HEK293 (cell line): ENCODE measurements around the gene STIM1.
A peak's percentile ranks its signal among the peaks of the same experiment; 100 is the strongest.

ENCODE experiments used
- CTCF ChIA-PET: fragments of 350-600 bp; formaldehyde crosslinking; extraction: SDS; loops from one replicate; lab custom pipeline; 2021; ENCODE audit warnings: antibody characterized with exemption; lab: Yijun Ruan, JAX
- POLR2A ChIA-PET: fragments of 300-600 bp; formaldehyde crosslinking; extraction: SDS; loops from one replicate; lab custom pipeline; 2020; ENCODE audit warnings: antibody characterized with exemption, inconsistent platforms; lab: Yijun Ruan, JAX
- H3K27ac ChIP-seq: fragments of 200-500 bp; sonication (Bioruptor generic); 2 replicates; pipeline ENCODE4 v1.5.1; 2014; ENCODE audit warnings: low read depth, low read length, control low read depth, inconsistent platforms; ENCODE audit errors: extremely low read depth
- H3K36me3 ChIP-seq, 2 experiments: fragments of 200-500 bp in 1 of 2; sonication (Bioruptor generic) in 1 of 2; 1 replicate in 1 of 2; 2 replicates in 1 of 2; pipeline ENCODE4 v1.5.1; 2014 to 2017; ENCODE audit warnings: inconsistent platforms in 2 of 2, low read length in 2 of 2; ENCODE audit not compliant: control insufficient read depth in 2 of 2, insufficient read depth in 1 of 2
- H3K4me1 ChIP-seq: fragments of 200-500 bp; sonication (Bioruptor generic); 2 replicates; pipeline ENCODE4 v1.5.1; 2014; ENCODE audit warnings: mild to moderate bottlenecking, low read length, inconsistent platforms; ENCODE audit not compliant: control insufficient read depth, insufficient read depth
- H3K4me3 ChIP-seq: 2 replicates; pipeline ENCODE4 v1.5.1; 2011; ENCODE audit warnings: low read depth, mild to moderate bottlenecking, control low read depth, low read length, moderate library complexity
- H3K9me3 ChIP-seq: fragments of 200-500 bp; sonication (Bioruptor generic); 2 replicates; pipeline ENCODE4 v1.5.1; 2014; ENCODE audit warnings: low read depth, low read length, inconsistent platforms; ENCODE audit not compliant: control insufficient read depth, insufficient read depth
- IKZF3 ChIP-seq: fragments of 450-650 bp; IDR thresholded peaks from 2 replicates; pipeline ENCODE4 v1.5.0; 2018; ENCODE audit warnings: missing biosample characterization, mild to moderate bottlenecking, missing genetic modification characterization, moderate library complexity
- OSR2 ChIP-seq: fragments of 450-650 bp; formaldehyde crosslinking; IDR thresholded peaks from 2 replicates; pipeline ENCODE4 v1.5.1; 2016; ENCODE audit warnings: missing biosample characterization, missing genetic modification characterization
- PRDM6 ChIP-seq: fragments of 450-650 bp; formaldehyde crosslinking; IDR thresholded peaks from 2 replicates; pipeline ENCODE4 v1.5.1; 2017; ENCODE audit warnings: missing biosample characterization, missing genetic modification characterization
- SETDB1 ChIP-seq: IDR thresholded peaks from one replicate; pipeline ENCODE4 v1.6.1; 2017; ENCODE audit warnings: mild to moderate bottlenecking, low read length, moderate library complexity, mixed read lengths; ENCODE audit not compliant: insufficient read length
- SP7 ChIP-seq: fragments of 450-650 bp; formaldehyde crosslinking; IDR thresholded peaks from 2 replicates; pipeline ENCODE4 v1.5.1; 2016; ENCODE audit warnings: missing biosample characterization, missing genetic modification characterization
- ZNF350 ChIP-seq: fragments of 450-650 bp; formaldehyde crosslinking; IDR thresholded peaks from 2 replicates; pipeline ENCODE4 v1.5.0; 2017; ENCODE audit warnings: missing biosample characterization, mild to moderate bottlenecking, missing genetic modification characterization
- ZNF426 ChIP-seq: fragments of 450-650 bp; formaldehyde crosslinking; IDR thresholded peaks from 2 replicates; pipeline ENCODE4 v1.5.1; 2017; ENCODE audit warnings: missing biosample characterization, missing genetic modification characterization, mild to moderate bottlenecking, inconsistent platforms, moderate library complexity
- ZNF501 ChIP-seq: fragments of 450-650 bp; formaldehyde crosslinking; IDR thresholded peaks from 2 replicates; pipeline ENCODE4 v1.5.1; 2016; ENCODE audit warnings: missing biosample characterization, missing genetic modification characterization
- ZNF514 ChIP-seq: fragments of 450-650 bp; formaldehyde crosslinking; IDR thresholded peaks from 2 replicates; pipeline ENCODE4 v1.5.1; 2016; ENCODE audit warnings: missing biosample characterization, missing genetic modification characterization
- ZNF600 ChIP-seq: fragments of 450-650 bp; formaldehyde crosslinking; IDR thresholded peaks from 2 replicates; pipeline ENCODE4 v1.5.1; 2016; ENCODE audit warnings: missing biosample characterization, missing genetic modification characterization
- ZNF639 ChIP-seq: fragments of 450-650 bp; formaldehyde crosslinking; IDR thresholded peaks from 2 replicates; pipeline ENCODE4 v1.5.1; 2016; ENCODE audit warnings: missing biosample characterization, missing genetic modification characterization

STIM1 gene

GRCh38 chr11:3873712-3874349 is 18.4 kb downstream of the STIM1 start (continued):
- TF ChIP-seq OSR2 (tag by site-specific recombination) (peak; percentile 98), PRDM6 (tag by site-specific recombination) (peak; percentile 70; the same call in 1 of the 2 replicates), ZNF426 (tag by site-specific recombination) (no peak), ZNF501 (tag by site-specific recombination) (0 out of 2 replicates have a peak, but pooled peaks have one; percentile 13)

- H3K9me3 ChIP-seq, result no peaks in the 10 kb centered on the region
- no peaks in the 10 kb centered on the region for H3K36me3 ChIP-seq
- no peak overlapping the region for H3K27ac ChIP-seq
- CTCF ChIA-PET, result interaction anchor here (0.7 to 13.3 kb wide), 4 partner anchors 20 to 197 kb away, joined by 3 to 95 read pairs (median 4); partner anchors contain the start of gene STIM1
- TF ChIP-seq SETDB1 (no peak), ZNF350 (tag by site-specific recombination) (no peak), ZNF639 (tag by site-specific recombination) (no peak)
- no peak overlapping the region for H3K4me3 ChIP-seq
- POLR2A ChIA-PET, result interaction anchor here (0.6 to 2.0 kb wide), 2 partner anchors 9 to 35 kb away, joined by 4 read pairs; no protein-coding TSS in a partner anchor
- no peaks in the 10 kb centered on the region; the same call in 1 of the 2 replicates for H3K4me1 ChIP-seq
Observed at GRCh38 chr11:3876613-3877012, 21.1 kb downstream of the STIM1 start.

- no peaks in the 10 kb centered on the region for H3K36me3 ChIP-seq
- no peak overlapping the region for H3K4me3 ChIP-seq
- TF ChIP-seq ZNF514 (tag by site-specific recombination), result no peak
- TF ChIP-seq PRDM6 (tag by site-specific recombination), result peak; percentile 83
- TF ChIP-seq SP7 (tag by site-specific recombination), result peak; percentile 97
- 0 out of 2 replicates have a peak, but pooled peaks have one; percentile 40 for TF ChIP-seq ZNF600 (tag by site-specific recombination)
- 0 out of 2 replicates have a peak, but pooled peaks have one; percentile 8 for TF ChIP-seq IKZF3 (tag by site-specific recombination)
- no peaks in the 10 kb centered on the region; the same call in 1 of the 2 replicates for H3K4me1 ChIP-seq
- ChIA-PET CTCF (interaction anchor here (0.7 to 13.3 kb wide), 5 partner anchors 9 to 27 kb away, joined by 3 to 95 read pairs (median 5); partner anchors contain the start of gene STIM1), POLR2A (interaction anchor here (0.7 to 2.0 kb wide), 3 partner anchors 10 to 22 kb away, joined by 3 to 4 read pairs (median 4); partner anchors contain the start of gene STIM1)
- H3K9me3 ChIP-seq, result no peaks in the 10 kb centered on the region
- no peak overlapping the region for H3K27ac ChIP-seq
Observed at GRCh38 chr11:3877364-3878257, 22.1 kb downstream of the STIM1 start.
